WTC11 (cell line): ENCODE measurements around the gene ACTMAP.

ENCODE experiments used
- CREB1 ChIP-seq: sonication (generic); formaldehyde crosslinking; IDR thresholded peaks from 2 replicates; pipeline ENCODE4 v1.8.0; 2023; ENCODE audit warnings: mild to moderate bottlenecking, missing genetic modification reagents
- E2F4 ChIP-seq: sonication (generic); formaldehyde crosslinking; IDR thresholded peaks from 2 replicates; pipeline ENCODE4 v1.8.1; 2022; ENCODE audit warnings: low read depth, mild to moderate bottlenecking, moderate library complexity, missing genetic modification reagents, borderline replicate concordance
- FOXJ3 ChIP-seq: sonication (generic); formaldehyde crosslinking; IDR thresholded peaks from 2 replicates; pipeline ENCODE4 v1.9.0; 2021; ENCODE audit warnings: missing genetic modification reagents, mild to moderate bottlenecking, borderline replicate concordance
- JUN ChIP-seq: sonication (generic); formaldehyde crosslinking; IDR thresholded peaks from 2 replicates; pipeline ENCODE4 v1.8.0; 2023; ENCODE audit warnings: mild to moderate bottlenecking, missing genetic modification reagents
- TCF7 ChIP-seq: sonication (generic); formaldehyde crosslinking; IDR thresholded peaks from 2 replicates; pipeline ENCODE4 v1.8.0; 2022; ENCODE audit warnings: mild to moderate bottlenecking, low read depth, missing genetic modification reagents, moderate library complexity
- TP53 ChIP-seq: sonication (generic); formaldehyde crosslinking; IDR thresholded peaks from 2 replicates; pipeline ENCODE4 v1.8.1; 2023; ENCODE audit warnings: mild to moderate bottlenecking, missing genetic modification reagents
- ZBTB21 ChIP-seq: sonication (generic); formaldehyde crosslinking; IDR thresholded peaks from 2 replicates; pipeline ENCODE4 v1.8.1; 2023; ENCODE audit warnings: mild to moderate bottlenecking, missing genetic modification reagents, borderline replicate concordance
- TF ChIP-seq, protein P1 (sequence below): fragments of 200-600 bp; IDR thresholded peaks from 2 replicates; pipeline ENCODE4 v1.8.0; 2022; ENCODE audit warnings: antibody characterized with exemption
- TF ChIP-seq, protein P2 (sequence below): sonication (generic); formaldehyde crosslinking; IDR thresholded peaks from 2 replicates; pipeline ENCODE4 v1.8.0; 2023; ENCODE audit warnings: missing genetic modification reagents
- TF ChIP-seq, protein P3 (sequence below): sonication (generic); formaldehyde crosslinking; IDR thresholded peaks from 2 replicates; pipeline ENCODE4 v1.8.1; 2023; ENCODE audit warnings: mild to moderate bottlenecking, moderate library complexity, missing genetic modification reagents
- TF ChIP-seq, protein P4 (sequence below): fragments of 250-450 bp; sonication (Bioruptor Pico); conservative IDR thresholded peaks from 2 replicates; pipeline ENCODE4 v1.9.0; 2021; ENCODE audit warnings: mild to moderate bottlenecking
- TF ChIP-seq, protein P5 (sequence below): fragments of 250-450 bp; sonication (Bioruptor Pico); IDR thresholded peaks from 2 replicates; pipeline ENCODE4 v1.9.0; 2021; ENCODE audit warnings: mild to moderate bottlenecking

DNA sequence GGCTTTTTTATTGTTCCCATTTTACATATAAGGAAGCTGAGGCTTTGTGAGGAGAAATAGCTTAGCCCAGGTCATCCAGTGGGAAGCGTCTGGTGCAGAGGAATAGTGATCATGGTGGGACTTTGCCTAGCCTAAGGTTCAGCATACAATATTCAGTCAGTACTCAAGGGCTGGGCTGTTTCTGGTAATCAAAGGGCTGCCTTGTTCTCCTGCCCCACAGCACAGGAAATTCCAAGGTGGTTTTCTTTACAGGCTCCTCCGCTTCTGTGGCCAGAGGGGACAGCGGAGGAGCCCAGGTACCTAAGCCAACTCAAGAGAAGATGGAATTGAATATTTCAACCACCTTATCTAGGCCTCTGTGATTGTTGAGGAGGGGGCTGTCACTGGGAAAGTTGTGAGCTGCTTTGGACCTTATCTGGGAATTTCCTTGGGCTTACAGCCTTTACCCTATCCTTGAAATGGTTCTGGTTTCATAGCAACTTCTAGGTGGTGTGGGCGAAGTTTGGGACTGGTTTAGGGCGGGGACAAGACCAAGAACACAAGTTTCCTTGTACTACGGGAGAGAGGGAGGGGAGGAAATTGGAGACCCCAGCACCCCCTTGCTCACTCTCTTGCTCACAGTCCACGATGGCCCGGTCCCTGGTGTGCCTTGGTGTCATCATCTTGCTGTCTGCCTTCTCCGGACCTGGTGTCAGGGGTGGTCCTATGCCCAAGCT is 24.8 kb upstream of the ACTMAP start, which contains the start of gene MIA:
- TF ChIP-seq, protein P1, sequence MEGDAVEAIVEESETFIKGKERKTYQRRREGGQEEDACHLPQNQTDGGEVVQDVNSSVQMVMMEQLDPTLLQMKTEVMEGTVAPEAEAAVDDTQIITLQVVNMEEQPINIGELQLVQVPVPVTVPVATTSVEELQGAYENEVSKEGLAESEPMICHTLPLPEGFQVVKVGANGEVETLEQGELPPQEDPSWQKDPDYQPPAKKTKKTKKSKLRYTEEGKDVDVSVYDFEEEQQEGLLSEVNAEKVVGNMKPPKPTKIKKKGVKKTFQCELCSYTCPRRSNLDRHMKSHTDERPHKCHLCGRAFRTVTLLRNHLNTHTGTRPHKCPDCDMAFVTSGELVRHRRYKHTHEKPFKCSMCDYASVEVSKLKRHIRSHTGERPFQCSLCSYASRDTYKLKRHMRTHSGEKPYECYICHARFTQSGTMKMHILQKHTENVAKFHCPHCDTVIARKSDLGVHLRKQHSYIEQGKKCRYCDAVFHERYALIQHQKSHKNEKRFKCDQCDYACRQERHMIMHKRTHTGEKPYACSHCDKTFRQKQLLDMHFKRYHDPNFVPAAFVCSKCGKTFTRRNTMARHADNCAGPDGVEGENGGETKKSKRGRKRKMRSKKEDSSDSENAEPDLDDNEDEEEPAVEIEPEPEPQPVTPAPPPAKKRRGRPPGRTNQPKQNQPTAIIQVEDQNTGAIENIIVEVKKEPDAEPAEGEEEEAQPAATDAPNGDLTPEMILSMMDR: no peak
- TF ChIP-seq JUN (CRISPR knock-in tag) (no peak), TP53 (CRISPR knock-in tag) (no peak), FOXJ3 (CRISPR knock-in tag) (no peak), E2F4 (CRISPR knock-in tag) (no peak), ZBTB21 (CRISPR knock-in tag) (no peak), TCF7 (CRISPR knock-in tag) (no peak), CREB1 (CRISPR knock-in tag) (no peak)
- TF ChIP-seq, protein P2, sequence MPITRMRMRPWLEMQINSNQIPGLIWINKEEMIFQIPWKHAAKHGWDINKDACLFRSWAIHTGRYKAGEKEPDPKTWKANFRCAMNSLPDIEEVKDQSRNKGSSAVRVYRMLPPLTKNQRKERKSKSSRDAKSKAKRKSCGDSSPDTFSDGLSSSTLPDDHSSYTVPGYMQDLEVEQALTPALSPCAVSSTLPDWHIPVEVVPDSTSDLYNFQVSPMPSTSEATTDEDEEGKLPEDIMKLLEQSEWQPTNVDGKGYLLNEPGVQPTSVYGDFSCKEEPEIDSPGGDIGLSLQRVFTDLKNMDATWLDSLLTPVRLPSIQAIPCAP (CRISPR knock-in tag): no peak
- TF ChIP-seq, protein P3, sequence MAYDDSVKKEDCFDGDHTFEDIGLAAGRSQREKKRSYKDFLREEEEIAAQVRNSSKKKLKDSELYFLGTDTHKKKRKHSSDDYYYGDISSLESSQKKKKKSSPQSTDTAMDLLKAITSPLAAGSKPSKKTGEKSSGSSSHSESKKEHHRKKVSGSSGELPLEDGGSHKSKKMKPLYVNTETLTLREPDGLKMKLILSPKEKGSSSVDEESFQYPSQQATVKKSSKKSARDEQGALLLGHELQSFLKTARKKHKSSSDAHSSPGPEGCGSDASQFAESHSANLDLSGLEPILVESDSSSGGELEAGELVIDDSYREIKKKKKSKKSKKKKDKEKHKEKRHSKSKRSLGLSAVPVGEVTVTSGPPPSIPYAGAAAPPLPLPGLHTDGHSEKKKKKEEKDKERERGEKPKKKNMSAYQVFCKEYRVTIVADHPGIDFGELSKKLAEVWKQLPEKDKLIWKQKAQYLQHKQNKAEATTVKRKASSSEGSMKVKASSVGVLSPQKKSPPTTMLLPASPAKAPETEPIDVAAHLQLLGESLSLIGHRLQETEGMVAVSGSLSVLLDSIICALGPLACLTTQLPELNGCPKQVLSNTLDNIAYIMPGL (CRISPR knock-in tag): no peak
- TF ChIP-seq, protein P4, sequence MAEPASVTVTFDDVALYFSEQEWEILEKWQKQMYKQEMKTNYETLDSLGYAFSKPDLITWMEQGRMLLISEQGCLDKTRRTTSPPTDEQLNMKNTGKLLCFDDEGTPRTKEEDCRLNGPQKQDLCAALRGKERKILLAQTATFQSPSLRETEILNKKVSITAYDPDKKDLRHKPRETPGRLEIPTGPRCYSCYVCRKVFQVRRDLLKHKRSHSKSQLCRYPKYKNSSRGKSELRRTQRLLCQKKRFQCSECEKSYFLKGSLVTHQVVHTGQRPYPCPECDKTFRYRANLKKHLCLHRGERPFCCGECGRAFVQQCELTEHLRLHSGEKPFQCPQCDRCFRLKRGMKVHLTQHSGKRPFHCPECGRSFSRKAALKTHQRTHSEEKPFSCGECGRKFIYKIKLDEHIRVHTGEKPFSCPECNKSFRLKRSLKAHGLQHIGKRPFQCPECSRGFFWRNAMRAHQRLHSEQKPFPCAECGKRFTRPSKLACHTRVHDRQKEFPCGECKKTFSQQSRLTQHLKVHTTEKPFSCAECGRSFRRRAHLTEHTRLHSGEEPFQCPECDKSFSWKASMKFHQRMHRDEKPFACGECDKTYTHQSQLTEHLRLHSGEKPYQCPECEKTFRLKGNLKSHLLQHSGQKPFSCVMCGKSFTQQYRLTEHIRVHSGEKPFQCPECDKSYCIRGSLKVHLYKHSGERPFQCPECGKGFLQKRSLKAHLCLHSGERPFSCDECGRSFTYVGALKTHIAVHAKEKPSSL (CRISPR knock-in tag): no peak
- TF ChIP-seq, protein P5, sequence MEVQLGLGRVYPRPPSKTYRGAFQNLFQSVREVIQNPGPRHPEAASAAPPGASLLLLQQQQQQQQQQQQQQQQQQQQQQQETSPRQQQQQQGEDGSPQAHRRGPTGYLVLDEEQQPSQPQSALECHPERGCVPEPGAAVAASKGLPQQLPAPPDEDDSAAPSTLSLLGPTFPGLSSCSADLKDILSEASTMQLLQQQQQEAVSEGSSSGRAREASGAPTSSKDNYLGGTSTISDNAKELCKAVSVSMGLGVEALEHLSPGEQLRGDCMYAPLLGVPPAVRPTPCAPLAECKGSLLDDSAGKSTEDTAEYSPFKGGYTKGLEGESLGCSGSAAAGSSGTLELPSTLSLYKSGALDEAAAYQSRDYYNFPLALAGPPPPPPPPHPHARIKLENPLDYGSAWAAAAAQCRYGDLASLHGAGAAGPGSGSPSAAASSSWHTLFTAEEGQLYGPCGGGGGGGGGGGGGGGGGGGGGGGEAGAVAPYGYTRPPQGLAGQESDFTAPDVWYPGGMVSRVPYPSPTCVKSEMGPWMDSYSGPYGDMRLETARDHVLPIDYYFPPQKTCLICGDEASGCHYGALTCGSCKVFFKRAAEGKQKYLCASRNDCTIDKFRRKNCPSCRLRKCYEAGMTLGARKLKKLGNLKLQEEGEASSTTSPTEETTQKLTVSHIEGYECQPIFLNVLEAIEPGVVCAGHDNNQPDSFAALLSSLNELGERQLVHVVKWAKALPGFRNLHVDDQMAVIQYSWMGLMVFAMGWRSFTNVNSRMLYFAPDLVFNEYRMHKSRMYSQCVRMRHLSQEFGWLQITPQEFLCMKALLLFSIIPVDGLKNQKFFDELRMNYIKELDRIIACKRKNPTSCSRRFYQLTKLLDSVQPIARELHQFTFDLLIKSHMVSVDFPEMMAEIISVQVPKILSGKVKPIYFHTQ (CRISPR knock-in tag): no peak
